Fibroblast of villous mesenchyme (primary cell): ENCODE results near the gene CCL26. TPM values are rescaled to one million over a fixed set of nuclear protein-coding genes. Genes with fewer than 3 reads are reported as not detected.

ENCODE experiments used
- DNase-seq: peaks from one replicate; pipeline ENCODE4 v3.0.0-alpha.2; 2010; ENCODE audit warnings: low read depth
- H3K4me3 ChIP-seq: 2 replicates; pipeline ENCODE4 v1.5.1; 2011; ENCODE audit warnings: low read depth, mild to moderate bottlenecking, low read length
- total RNA-seq: library from RNA; depleted of rRNA; stranded (reverse); fragments of >200 nt; gene quantifications from 2 replicates; pipeline ENCODE4 v1.2.3, GENCODE V29; 2012
- TF ChIP-seq, protein P1 (sequence below): IDR thresholded peaks from 2 replicates; pipeline ENCODE4 v1.5.1; 2012; ENCODE audit warnings: low read depth, mild to moderate bottlenecking, low read length; ENCODE audit not compliant: insufficient read depth

Gene CCL26
- total RNA-seq, 1 donor, result 0.86 TPM

- no peak for DNase-seq
- TF ChIP-seq, protein P1, sequence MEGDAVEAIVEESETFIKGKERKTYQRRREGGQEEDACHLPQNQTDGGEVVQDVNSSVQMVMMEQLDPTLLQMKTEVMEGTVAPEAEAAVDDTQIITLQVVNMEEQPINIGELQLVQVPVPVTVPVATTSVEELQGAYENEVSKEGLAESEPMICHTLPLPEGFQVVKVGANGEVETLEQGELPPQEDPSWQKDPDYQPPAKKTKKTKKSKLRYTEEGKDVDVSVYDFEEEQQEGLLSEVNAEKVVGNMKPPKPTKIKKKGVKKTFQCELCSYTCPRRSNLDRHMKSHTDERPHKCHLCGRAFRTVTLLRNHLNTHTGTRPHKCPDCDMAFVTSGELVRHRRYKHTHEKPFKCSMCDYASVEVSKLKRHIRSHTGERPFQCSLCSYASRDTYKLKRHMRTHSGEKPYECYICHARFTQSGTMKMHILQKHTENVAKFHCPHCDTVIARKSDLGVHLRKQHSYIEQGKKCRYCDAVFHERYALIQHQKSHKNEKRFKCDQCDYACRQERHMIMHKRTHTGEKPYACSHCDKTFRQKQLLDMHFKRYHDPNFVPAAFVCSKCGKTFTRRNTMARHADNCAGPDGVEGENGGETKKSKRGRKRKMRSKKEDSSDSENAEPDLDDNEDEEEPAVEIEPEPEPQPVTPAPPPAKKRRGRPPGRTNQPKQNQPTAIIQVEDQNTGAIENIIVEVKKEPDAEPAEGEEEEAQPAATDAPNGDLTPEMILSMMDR, result no peak
- H3K4me3 ChIP-seq, result no peak overlapping the region
Measured at GRCh38 chr7:75807452-75807851, 35.4 kb upstream of the CCL26 start.

DNA sequence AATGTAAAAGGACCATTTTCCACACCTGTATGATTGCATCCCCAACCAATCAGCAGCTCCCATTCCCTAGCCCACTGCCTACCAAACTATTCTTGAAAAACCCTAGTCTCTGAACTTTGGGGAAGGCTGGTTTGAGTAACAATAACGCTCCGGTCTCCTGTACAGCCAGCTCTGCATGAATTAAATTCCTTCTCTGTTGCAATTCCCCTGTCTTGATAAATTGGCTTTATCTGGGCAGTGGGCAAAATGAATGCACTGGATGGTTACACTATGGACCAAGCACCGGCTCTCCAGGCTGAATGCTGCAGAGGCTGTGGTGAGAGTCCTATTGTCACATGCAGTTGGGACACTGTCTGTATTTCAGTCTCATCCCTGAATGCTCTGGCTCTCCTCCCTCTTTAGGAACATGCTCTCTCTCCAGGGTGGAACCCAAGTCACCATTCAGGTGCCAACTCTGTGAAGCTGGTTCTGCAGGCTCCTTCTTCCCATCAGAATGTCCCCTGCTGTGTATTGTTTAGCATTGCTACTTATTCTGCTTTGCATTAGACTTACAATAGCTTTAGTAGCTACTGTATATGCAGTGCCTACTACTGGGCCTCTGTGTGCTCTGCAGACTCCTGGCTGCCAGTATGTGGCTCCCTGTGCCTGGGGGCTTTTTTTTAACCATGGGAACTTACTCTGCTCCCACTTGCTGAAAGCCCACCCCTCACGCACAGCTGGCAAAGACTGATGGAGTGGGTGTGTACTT is 34.7 kb upstream of the CCL26 start:
- no peak for DNase-seq

GRCh38 chr7:75804705-75805104 is 32.7 kb upstream of the CCL26 start:
- TF ChIP-seq, protein P1, result no peak
- no peak overlapping the region for H3K4me3 ChIP-seq
- no peak for DNase-seq

More for the DNA sequence above, 34.7 kb upstream of the CCL26 start:
- H3K4me3 ChIP-seq, result no peak overlapping the region
- TF ChIP-seq, protein P1, result no peak

- DNase-seq, result no peak
- no peak overlapping the region for H3K4me3 ChIP-seq
- TF ChIP-seq, protein P1, result no peak
Measured at GRCh38 chr7:75804004-75804403, 32.0 kb upstream of the CCL26 start.

DNA sequence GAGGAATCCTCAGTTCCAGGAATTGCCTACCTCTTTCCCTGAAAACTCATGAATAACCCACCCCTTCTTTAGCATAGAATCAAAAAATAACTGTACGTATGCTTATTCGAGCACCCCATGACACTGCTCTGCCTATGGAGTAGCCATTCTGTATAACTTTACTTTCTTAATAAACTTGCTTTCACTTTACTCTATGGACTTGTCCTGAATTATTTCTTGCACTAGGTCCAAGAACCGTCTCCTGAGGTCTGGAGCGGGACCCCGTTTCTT is 30.5 kb upstream of the CCL26 start:
- TF ChIP-seq, protein P1, result no peak
- H3K4me3 ChIP-seq, result no peak overlapping the region
- no peak for DNase-seq

DNA sequence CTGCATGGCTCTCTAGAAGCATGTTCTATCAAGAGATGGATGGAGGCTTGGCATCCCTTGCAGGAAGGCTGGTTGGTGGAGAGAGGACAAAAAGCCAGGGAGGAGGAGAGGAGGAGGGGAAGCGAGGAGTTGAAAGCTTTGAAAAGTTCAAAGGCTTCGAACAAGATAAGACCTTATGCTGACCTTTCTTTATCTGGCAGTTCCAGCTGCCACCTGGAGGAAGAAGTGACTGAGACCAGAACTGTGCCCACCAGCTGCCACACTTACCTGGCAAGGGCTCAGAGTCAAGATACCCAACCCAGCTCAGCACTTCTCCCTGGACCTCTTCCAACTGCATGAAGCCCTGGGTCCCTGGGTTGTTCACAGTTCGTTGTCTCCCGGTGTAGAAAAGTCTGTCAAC is 26.8 kb upstream of the CCL26 start:
- TF ChIP-seq, protein P1, result no peak
- no peak for DNase-seq
- H3K4me3 ChIP-seq, result no peak overlapping the region

- no peak overlapping the region for H3K4me3 ChIP-seq
- DNase-seq, result no peak
- TF ChIP-seq, protein P1, result no peak
Measured at GRCh38 chr7:75796420-75796819, 24.4 kb upstream of the CCL26 start.
